HEK293 (cell line): ENCODE measurements around the gene SULT2B1.

Experiments used
- CTCF ChIA-PET: fragments of 350-600 bp; formaldehyde crosslinking; extraction: SDS; loops from one replicate; lab custom pipeline; 2021; ENCODE audit warnings: antibody characterized with exemption; lab: Yijun Ruan, JAX
- POLR2A ChIA-PET: fragments of 300-600 bp; formaldehyde crosslinking; extraction: SDS; loops from one replicate; lab custom pipeline; 2020; ENCODE audit warnings: antibody characterized with exemption, inconsistent platforms; lab: Yijun Ruan, JAX
- H3K27ac ChIP-seq: fragments of 200-500 bp; sonication (Bioruptor generic); 2 replicates; pipeline ENCODE4 v1.5.1; 2014; ENCODE audit warnings: low read depth, low read length, control low read depth, inconsistent platforms; ENCODE audit errors: extremely low read depth
- H3K36me3 ChIP-seq, 2 experiments: fragments of 200-500 bp in 1 of 2; sonication (Bioruptor generic) in 1 of 2; 1 replicate in 1 of 2; 2 replicates in 1 of 2; pipeline ENCODE4 v1.5.1; 2014 to 2017; ENCODE audit warnings: inconsistent platforms in 2 of 2, low read length in 2 of 2; ENCODE audit not compliant: control insufficient read depth in 2 of 2, insufficient read depth in 1 of 2
- H3K4me1 ChIP-seq: fragments of 200-500 bp; sonication (Bioruptor generic); 2 replicates; pipeline ENCODE4 v1.5.1; 2014; ENCODE audit warnings: mild to moderate bottlenecking, low read length, inconsistent platforms; ENCODE audit not compliant: control insufficient read depth, insufficient read depth
- H3K4me3 ChIP-seq: 2 replicates; pipeline ENCODE4 v1.5.1; 2011; ENCODE audit warnings: low read depth, mild to moderate bottlenecking, control low read depth, low read length, moderate library complexity
- H3K9me3 ChIP-seq: fragments of 200-500 bp; sonication (Bioruptor generic); 2 replicates; pipeline ENCODE4 v1.5.1; 2014; ENCODE audit warnings: low read depth, low read length, inconsistent platforms; ENCODE audit not compliant: control insufficient read depth, insufficient read depth
- GLI4 ChIP-seq: fragments of 450-650 bp; formaldehyde crosslinking; IDR thresholded peaks from 2 replicates; pipeline ENCODE4 v1.5.1; 2016; ENCODE audit warnings: missing biosample characterization, missing genetic modification characterization
- HOXA7 ChIP-seq: sonication (generic); formaldehyde crosslinking; IDR thresholded peaks from 2 replicates; pipeline ENCODE4 v1.8.1; 2022; ENCODE audit warnings: missing genetic modification reagents, borderline replicate concordance
- HOXC10 ChIP-seq: sonication (generic); formaldehyde crosslinking; IDR thresholded peaks from 2 replicates; pipeline ENCODE4 v1.8.1; 2023; ENCODE audit warnings: mild to moderate bottlenecking, missing genetic modification reagents
- KLF17 ChIP-seq: fragments of 450-650 bp; formaldehyde crosslinking; IDR thresholded peaks from 2 replicates; pipeline ENCODE4 v1.5.1; 2016; ENCODE audit warnings: missing biosample characterization, missing genetic modification characterization
- MZF1 ChIP-seq: fragments of 450-650 bp; formaldehyde crosslinking; IDR thresholded peaks from 2 replicates; pipeline ENCODE4 v1.5.1; 2017; ENCODE audit warnings: missing biosample characterization, missing genetic modification characterization, borderline replicate concordance
- SP7 ChIP-seq: fragments of 450-650 bp; formaldehyde crosslinking; IDR thresholded peaks from 2 replicates; pipeline ENCODE4 v1.5.1; 2016; ENCODE audit warnings: missing biosample characterization, missing genetic modification characterization
- YY1 ChIP-seq: fragments of 450-650 bp; formaldehyde crosslinking; IDR thresholded peaks from 2 replicates; pipeline ENCODE4 v1.5.1; 2018; ENCODE audit warnings: missing biosample characterization, missing genetic modification characterization
- YY2 ChIP-seq: fragments of 450-650 bp; formaldehyde crosslinking; IDR thresholded peaks from 2 replicates; pipeline ENCODE4 v1.5.1; 2016; ENCODE audit warnings: missing biosample characterization, missing genetic modification characterization
- ZBTB26 ChIP-seq: fragments of 450-650 bp; formaldehyde crosslinking; optimal IDR thresholded peaks from 2 replicates; pipeline ENCODE3; 2016; ENCODE audit warnings: missing biosample characterization, mild to moderate bottlenecking, missing genetic modification characterization
- ZNF112 ChIP-seq: fragments of 450-650 bp; formaldehyde crosslinking; IDR thresholded peaks from 2 replicates; pipeline ENCODE4 v1.5.0; 2017; ENCODE audit warnings: missing biosample characterization, missing genetic modification characterization
- ZNF138 ChIP-seq: fragments of 450-650 bp; formaldehyde crosslinking; IDR thresholded peaks from 2 replicates; pipeline ENCODE4 v1.5.1; 2016; ENCODE audit warnings: missing biosample characterization, missing genetic modification characterization, borderline replicate concordance
- ZNF214 ChIP-seq: fragments of 450-650 bp; formaldehyde crosslinking; IDR thresholded peaks from 2 replicates; pipeline ENCODE4 v1.5.1; 2017; ENCODE audit warnings: missing biosample characterization, mild to moderate bottlenecking, missing genetic modification characterization, borderline replicate concordance
- ZNF529 ChIP-seq: fragments of 450-650 bp; formaldehyde crosslinking; IDR thresholded peaks from 2 replicates; pipeline ENCODE4 v1.5.1; 2017; ENCODE audit warnings: missing genetic modification characterization, missing biosample characterization; ENCODE audit not compliant: insufficient replicate concordance
- ZNF530 ChIP-seq: fragments of 450-650 bp; formaldehyde crosslinking; IDR thresholded peaks from 2 replicates; pipeline ENCODE4 v1.5.1; 2016; ENCODE audit warnings: low read depth, missing biosample characterization, missing genetic modification characterization
- ZNF548 ChIP-seq: fragments of 450-650 bp; formaldehyde crosslinking; IDR thresholded peaks from 2 replicates; pipeline ENCODE4 v1.5.1; 2016; ENCODE audit warnings: missing biosample characterization, missing genetic modification characterization
- ZNF555 ChIP-seq: fragments of 450-650 bp; formaldehyde crosslinking; conservative IDR thresholded peaks from 2 replicates; pipeline ENCODE4 v1.5.1; 2017; ENCODE audit warnings: missing biosample characterization, mild to moderate bottlenecking, missing genetic modification characterization, inconsistent platforms
- ZNF560 ChIP-seq: fragments of 450-650 bp; formaldehyde crosslinking; IDR thresholded peaks from 2 replicates; pipeline ENCODE4 v1.5.1; 2017; ENCODE audit warnings: missing biosample characterization, missing genetic modification characterization, borderline replicate concordance
- ZNF660 ChIP-seq: fragments of 450-650 bp; IDR thresholded peaks from 2 replicates; pipeline ENCODE4 v1.5.1; 2018; ENCODE audit warnings: missing biosample characterization, mild to moderate bottlenecking, missing genetic modification characterization
- ZNF707 ChIP-seq: fragments of 450-650 bp; formaldehyde crosslinking; IDR thresholded peaks from 2 replicates; pipeline ENCODE4 v1.5.1; 2016; ENCODE audit warnings: missing biosample characterization, missing genetic modification characterization
- ZNF837 ChIP-seq: fragments of 450-650 bp; formaldehyde crosslinking; IDR thresholded peaks from 2 replicates; pipeline ENCODE4 v1.5.1; 2016; ENCODE audit warnings: missing biosample characterization, missing genetic modification characterization
- ZNF843 ChIP-seq: fragments of 450-650 bp; formaldehyde crosslinking; IDR thresholded peaks from 2 replicates; pipeline ENCODE4 v1.5.1; 2016; ENCODE audit warnings: missing biosample characterization, missing genetic modification characterization
- ZSCAN16 ChIP-seq: fragments of 450-650 bp; formaldehyde crosslinking; IDR thresholded peaks from 2 replicates; pipeline ENCODE4 v1.5.1; 2016; ENCODE audit warnings: missing biosample characterization, missing genetic modification characterization
- TF ChIP-seq, protein P1 (sequence below): fragments of 450-650 bp; formaldehyde crosslinking; conservative IDR thresholded peaks from 2 replicates; pipeline ENCODE4 v1.5.1; 2016; ENCODE audit warnings: low read depth, missing biosample characterization, missing genetic modification characterization
- TF ChIP-seq, protein P2 (sequence below): fragments of 450-650 bp; formaldehyde crosslinking; IDR thresholded peaks from 2 replicates; pipeline ENCODE4 v1.5.1; 2016; ENCODE audit warnings: missing biosample characterization, missing genetic modification characterization
- TF ChIP-seq, protein P3 (sequence below): fragments of 450-650 bp; IDR thresholded peaks from 2 replicates; pipeline ENCODE4 v1.5.1; 2018; ENCODE audit warnings: missing biosample characterization, missing genetic modification characterization
- TF ChIP-seq, protein P4 (sequence below): fragments of 450-650 bp; formaldehyde crosslinking; IDR thresholded peaks from 2 replicates; pipeline ENCODE4 v1.5.1; 2017; ENCODE audit warnings: missing biosample characterization, missing genetic modification characterization

The SULT2B1 gene

GRCh38 chr19:48635966-48636858 is 84.2 kb downstream of the SULT2B1 start (continued):
- TF ChIP-seq, protein P1, sequence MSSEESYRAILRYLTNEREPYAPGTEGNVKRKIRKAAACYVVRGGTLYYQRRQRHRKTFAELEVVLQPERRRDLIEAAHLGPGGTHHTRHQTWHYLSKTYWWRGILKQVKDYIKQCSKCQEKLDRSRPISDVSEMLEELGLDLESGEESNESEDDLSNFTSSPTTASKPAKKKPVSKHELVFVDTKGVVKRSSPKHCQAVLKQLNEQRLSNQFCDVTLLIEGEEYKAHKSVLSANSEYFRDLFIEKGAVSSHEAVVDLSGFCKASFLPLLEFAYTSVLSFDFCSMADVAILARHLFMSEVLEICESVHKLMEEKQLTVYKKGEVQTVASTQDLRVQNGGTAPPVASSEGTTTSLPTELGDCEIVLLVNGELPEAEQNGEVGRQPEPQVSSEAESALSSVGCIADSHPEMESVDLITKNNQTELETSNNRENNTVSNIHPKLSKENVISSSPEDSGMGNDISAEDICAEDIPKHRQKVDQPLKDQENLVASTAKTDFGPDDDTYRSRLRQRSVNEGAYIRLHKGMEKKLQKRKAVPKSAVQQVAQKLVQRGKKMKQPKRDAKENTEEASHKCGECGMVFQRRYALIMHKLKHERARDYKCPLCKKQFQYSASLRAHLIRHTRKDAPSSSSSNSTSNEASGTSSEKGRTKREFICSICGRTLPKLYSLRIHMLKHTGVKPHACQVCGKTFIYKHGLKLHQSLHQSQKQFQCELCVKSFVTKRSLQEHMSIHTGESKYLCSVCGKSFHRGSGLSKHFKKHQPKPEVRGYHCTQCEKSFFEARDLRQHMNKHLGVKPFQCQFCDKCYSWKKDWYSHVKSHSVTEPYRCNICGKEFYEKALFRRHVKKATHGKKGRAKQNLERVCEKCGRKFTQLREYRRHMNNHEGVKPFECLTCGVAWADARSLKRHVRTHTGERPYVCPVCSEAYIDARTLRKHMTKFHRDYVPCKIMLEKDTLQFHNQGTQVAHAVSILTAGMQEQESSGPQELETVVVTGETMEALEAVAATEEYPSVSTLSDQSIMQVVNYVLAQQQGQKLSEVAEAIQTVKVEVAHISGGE (tag by site-specific recombination) = peak; percentile 45
- TF ChIP-seq GLI4 (tag by site-specific recombination) (no peak), MZF1 (tag by site-specific recombination) (no peak), ZNF707 (tag by site-specific recombination) (no peak), ZBTB26 (peak; percentile 39), ZSCAN16 (no peak), ZNF560 (tag by site-specific recombination) (no peak), HOXC10 (no peak), ZNF214 (no peak), ZNF530 (tag by site-specific recombination) (no peak), KLF17 (tag by site-specific recombination) (no peak), ZNF843 (tag by site-specific recombination) (no peak), YY1 (tag by site-specific recombination) (no peak), YY2 (tag by site-specific recombination) (0 out of 2 replicates have a peak, but pooled peaks have one; percentile 15)
- TF ChIP-seq, protein P2, sequence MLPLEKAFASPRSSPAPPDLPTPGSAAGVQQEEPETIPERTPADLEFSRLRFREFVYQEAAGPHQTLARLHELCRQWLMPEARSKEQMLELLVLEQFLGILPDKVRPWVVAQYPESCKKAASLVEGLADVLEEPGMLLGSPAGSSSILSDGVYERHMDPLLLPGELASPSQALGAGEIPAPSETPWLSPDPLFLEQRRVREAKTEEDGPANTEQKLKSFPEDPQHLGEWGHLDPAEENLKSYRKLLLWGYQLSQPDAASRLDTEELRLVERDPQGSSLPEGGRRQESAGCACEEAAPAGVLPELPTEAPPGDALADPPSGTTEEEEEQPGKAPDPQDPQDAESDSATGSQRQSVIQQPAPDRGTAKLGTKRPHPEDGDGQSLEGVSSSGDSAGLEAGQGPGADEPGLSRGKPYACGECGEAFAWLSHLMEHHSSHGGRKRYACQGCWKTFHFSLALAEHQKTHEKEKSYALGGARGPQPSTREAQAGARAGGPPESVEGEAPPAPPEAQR (tag by site-specific recombination) = no peak
- TF ChIP-seq, protein P3, sequence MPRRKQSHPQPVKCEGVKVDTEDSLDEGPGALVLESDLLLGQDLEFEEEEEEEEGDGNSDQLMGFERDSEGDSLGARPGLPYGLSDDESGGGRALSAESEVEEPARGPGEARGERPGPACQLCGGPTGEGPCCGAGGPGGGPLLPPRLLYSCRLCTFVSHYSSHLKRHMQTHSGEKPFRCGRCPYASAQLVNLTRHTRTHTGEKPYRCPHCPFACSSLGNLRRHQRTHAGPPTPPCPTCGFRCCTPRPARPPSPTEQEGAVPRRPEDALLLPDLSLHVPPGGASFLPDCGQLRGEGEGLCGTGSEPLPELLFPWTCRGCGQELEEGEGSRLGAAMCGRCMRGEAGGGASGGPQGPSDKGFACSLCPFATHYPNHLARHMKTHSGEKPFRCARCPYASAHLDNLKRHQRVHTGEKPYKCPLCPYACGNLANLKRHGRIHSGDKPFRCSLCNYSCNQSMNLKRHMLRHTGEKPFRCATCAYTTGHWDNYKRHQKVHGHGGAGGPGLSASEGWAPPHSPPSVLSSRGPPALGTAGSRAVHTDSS = peak; percentile 26; the same call in 1 of the 2 replicates

DNA sequence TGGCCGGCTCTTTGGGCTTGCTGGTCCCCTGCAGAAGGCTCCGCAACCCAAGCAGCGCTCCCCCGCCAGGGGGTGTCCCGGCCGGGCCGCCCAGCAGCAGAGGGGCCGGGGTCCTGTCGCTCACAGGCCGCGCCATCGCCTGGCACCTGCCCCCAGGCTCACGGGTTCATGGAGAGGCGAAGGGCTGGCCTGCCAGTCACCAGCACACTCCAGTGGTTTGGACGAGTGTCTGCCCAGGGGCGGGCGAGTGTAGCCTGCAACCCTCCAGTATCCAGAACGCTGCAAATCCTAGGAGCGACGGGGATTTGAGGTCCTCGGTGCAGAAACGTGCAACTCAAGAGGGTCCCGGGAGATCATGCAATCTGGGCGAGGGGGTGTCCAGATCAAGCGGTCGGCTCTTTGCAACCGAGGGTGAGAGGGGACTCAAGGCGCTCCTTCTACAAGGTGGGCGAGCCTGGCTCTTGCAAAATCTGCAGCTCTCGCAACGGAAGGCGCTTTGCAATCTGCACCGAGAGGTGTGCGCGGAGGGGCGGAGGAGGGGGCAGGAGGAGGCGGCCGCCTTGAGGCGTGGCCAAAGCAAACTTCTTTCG is 85.0 kb downstream of the SULT2B1 start, which contains the start of gene DBP:
Gene DBP, minus strand, starts transcription at position 521 of the 590 bp plus-strand sequence. Its CDS starts 385 bp downstream, at position 136.
- Histone ChIP-seq H3K36me3 (peaks cover 5 to 10% of the 10 kb centered on the region in 2 experiments; a peak in 2 of 3 replicates), H3K27ac (peak within 1 kb of the TSS; percentile 85), H3K4me3 (peak within 1 kb of the TSS; percentile 42), H3K4me1 (peaks cover 23% of the 10 kb centered on the region), H3K9me3 (no peaks in the 10 kb centered on the region)
- POLR2A ChIA-PET = interaction anchor here (1.0 to 2.7 kb wide), 3 partner anchors 9 to 18 kb away, joined by 3 to 22 read pairs (median 6); partner anchors contain the start of genes CA11, RPL18 and SPHK2
- CTCF ChIA-PET = interaction anchor here (0.9 to 1.1 kb wide), 2 partner anchors 9 to 48 kb away, joined by 4 read pairs; partner anchors contain the start of gene CA11
- TF ChIP-seq ZNF138 (tag by site-specific recombination) (no peak), ZNF548 (tag by site-specific recombination) (no peak), ZNF555 (no peak), ZNF660 (tag by site-specific recombination) (0 out of 2 replicates have a peak, but pooled peaks have one; percentile 30), ZNF529 (tag by site-specific recombination) (no peak), ZNF837 (tag by site-specific recombination) (no peak), HOXA7 (CRISPR knock-in tag) (no peak), ZNF112 (tag by site-specific recombination) (no peak), SP7 (tag by site-specific recombination) (no peak; the same call in 1 of the 2 replicates)
- TF ChIP-seq, protein P4, sequence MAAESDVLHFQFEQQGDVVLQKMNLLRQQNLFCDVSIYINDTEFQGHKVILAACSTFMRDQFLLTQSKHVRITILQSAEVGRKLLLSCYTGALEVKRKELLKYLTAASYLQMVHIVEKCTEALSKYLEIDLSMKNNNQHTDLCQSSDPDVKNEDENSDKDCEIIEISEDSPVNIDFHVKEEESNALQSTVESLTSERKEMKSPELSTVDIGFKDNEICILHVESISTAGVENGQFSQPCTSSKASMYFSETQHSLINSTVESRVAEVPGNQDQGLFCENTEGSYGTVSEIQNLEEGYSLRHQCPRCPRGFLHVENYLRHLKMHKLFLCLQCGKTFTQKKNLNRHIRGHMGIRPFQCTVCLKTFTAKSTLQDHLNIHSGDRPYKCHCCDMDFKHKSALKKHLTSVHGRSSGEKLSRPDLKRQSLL = no peak
